GM12875 (cell line): ENCODE data around the gene AFTPH.

Experiments used
- H3K4me3 ChIP-seq: one replicate; pipeline ENCODE4 v1.5.1; 2011; ENCODE audit warnings: low read depth, low read length, control low read depth
- CTCF ChIP-seq: IDR thresholded peaks from 2 replicates; pipeline ENCODE4 v1.5.1; 2011; ENCODE audit warnings: low read depth, mild to moderate bottlenecking, control low read depth, inconsistent platforms, low read length, moderate library complexity, borderline replicate concordance; ENCODE audit not compliant: insufficient read depth

The AFTPH gene

GRCh38 chr2:64626146-64626809 lies 102.2 kb downstream of the AFTPH start:
- H3K4me3 ChIP-seq: no peak overlapping the region
- no peak for TF ChIP-seq CTCF

GRCh38 chr2:64626963-64627760 lies 103.0 kb downstream of the AFTPH start:
- TF ChIP-seq CTCF: no peak
- no peak overlapping the region for H3K4me3 ChIP-seq

GRCh38 chr2:64627860-64628841 lies 104.0 kb downstream of the AFTPH start:
- no peak overlapping the region for H3K4me3 ChIP-seq
- no peak for TF ChIP-seq CTCF

- TF ChIP-seq CTCF: no peak
- H3K4me3 ChIP-seq: no peak overlapping the region
Measured at GRCh38 chr2:64629329-64629781, 105.2 kb downstream of the AFTPH start.

- no peak overlapping the region for H3K4me3 ChIP-seq
- no peak for TF ChIP-seq CTCF
Measured at GRCh38 chr2:64629875-64630274, 105.7 kb downstream of the AFTPH start.

GRCh38 chr2:64630752-64631151 lies 106.6 kb downstream of the AFTPH start:
- no peak overlapping the region for H3K4me3 ChIP-seq
- no peak for TF ChIP-seq CTCF
